ENCODE results near the gene CACNA1D. TPM values are rescaled to one million over a fixed set of nuclear protein-coding genes. Genes with fewer than 3 reads are reported as not detected.

CACNA1D gene
- total and polyA plus RNA-seq, 2 experiments from 2014 or later = 5.2 to 27.8 TPM

DNA sequence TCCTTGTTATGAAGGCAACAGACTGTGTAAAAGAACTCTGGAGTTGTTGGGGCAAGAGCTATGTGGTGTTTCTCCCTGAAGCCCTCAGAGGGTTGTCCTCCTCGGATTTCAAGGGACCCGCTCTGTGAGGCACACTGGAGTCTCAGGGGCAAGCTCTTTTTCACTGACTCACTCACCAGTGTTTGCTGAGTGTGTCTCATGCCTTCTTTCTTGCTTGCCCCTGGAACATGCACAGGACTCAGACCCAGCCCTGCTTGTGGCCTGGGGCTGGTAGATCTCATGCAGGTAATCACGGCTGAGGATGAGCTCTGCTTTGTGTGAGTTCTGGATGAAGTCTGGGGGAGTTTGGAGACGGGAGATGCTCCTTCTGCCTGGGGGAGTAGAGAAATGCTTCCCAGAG is 93.7 kb downstream of the CACNA1D start:
- no peaks in the 10 kb centered on the region for H3K9me2 ChIP-seq (replicated peaks; ENCODE audit: insufficient read depth)
- H4K20me1 ChIP-seq (ENCODE audit: insufficient read depth, poor library complexity, severe bottlenecking) = no peaks in the 10 kb centered on the region
- no peak overlapping the region for H3K27ac ChIP-seq
- no peak overlapping the region for H3K4me3 ChIP-seq
- no peaks in the 10 kb centered on the region for H3K4me1 ChIP-seq (ENCODE audit: insufficient read depth)
- no peaks in the 10 kb centered on the region for H3K79me2 ChIP-seq
- H2AFZ ChIP-seq = no peak overlapping the region
- 53% methylated on average over 4 of the region's 4 CpGs for WGBS (ENCODE audit: low lambda C conversion rate, missing lambda C conversion rate)
- H3K27me3 ChIP-seq = no peaks in the 10 kb centered on the region
- no peak for DNase-seq (ENCODE audit: low spot score)
- TF ChIP-seq EZH2 (IDR thresholded peaks at IDR 0.05; ENCODE audit: borderline replicate concordance) (no peak), EZH2phosphoT487 (IDR thresholded peaks at IDR 0.05; ENCODE audit: low read depth, severe bottlenecking, unreplicated experiment) (no peak)
- TF ChIP-seq, protein P1, sequence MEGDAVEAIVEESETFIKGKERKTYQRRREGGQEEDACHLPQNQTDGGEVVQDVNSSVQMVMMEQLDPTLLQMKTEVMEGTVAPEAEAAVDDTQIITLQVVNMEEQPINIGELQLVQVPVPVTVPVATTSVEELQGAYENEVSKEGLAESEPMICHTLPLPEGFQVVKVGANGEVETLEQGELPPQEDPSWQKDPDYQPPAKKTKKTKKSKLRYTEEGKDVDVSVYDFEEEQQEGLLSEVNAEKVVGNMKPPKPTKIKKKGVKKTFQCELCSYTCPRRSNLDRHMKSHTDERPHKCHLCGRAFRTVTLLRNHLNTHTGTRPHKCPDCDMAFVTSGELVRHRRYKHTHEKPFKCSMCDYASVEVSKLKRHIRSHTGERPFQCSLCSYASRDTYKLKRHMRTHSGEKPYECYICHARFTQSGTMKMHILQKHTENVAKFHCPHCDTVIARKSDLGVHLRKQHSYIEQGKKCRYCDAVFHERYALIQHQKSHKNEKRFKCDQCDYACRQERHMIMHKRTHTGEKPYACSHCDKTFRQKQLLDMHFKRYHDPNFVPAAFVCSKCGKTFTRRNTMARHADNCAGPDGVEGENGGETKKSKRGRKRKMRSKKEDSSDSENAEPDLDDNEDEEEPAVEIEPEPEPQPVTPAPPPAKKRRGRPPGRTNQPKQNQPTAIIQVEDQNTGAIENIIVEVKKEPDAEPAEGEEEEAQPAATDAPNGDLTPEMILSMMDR (IDR thresholded peaks at IDR 0.05; ENCODE audit: poor library complexity) = no peak
- no peaks in the 10 kb centered on the region for H3K9me3 ChIP-seq (ENCODE audit: low read depth)
- no peak overlapping the region for H3K4me2 ChIP-seq
- no peaks in the 10 kb centered on the region for H3K36me3 ChIP-seq (replicated peaks; ENCODE audit: insufficient read depth, low read depth)

DNA sequence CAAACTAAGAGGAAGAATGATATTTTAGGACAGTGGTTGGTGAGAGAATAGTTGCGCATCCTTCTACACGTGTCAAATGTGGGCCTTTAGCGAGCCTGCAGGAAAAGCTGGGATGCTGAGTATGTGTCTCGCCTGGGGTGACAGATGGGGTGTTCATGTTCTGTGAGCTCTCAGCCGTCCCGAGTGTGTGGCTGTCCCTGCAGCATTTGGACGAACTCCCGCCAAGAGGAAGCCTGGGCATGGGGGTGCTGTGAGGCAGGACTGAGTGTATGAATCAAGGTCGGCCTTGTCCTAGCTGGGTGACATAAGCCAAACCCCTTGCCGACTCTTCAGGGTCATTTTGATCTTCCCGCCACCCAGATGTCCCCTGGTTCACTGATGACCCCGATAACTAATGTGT is 94.8 kb downstream of the CACNA1D start:
- no peaks in the 10 kb centered on the region for H3K9me2 ChIP-seq (replicated peaks; ENCODE audit: insufficient read depth)
- no peak overlapping the region for H2AFZ ChIP-seq
- TF ChIP-seq, protein P1 (IDR thresholded peaks at IDR 0.05; ENCODE audit: poor library complexity) = no peak
- TF ChIP-seq EZH2 (IDR thresholded peaks at IDR 0.05; ENCODE audit: borderline replicate concordance) (no peak), EZH2phosphoT487 (IDR thresholded peaks at IDR 0.05; ENCODE audit: low read depth, severe bottlenecking, unreplicated experiment) (no peak)
- H3K27ac ChIP-seq = no peak overlapping the region
- no peak overlapping the region for H3K4me3 ChIP-seq
- WGBS (ENCODE audit: low lambda C conversion rate, missing lambda C conversion rate) = 93% methylated on average over 12 of the region's 12 CpGs
- no peaks in the 10 kb centered on the region for H3K4me1 ChIP-seq (ENCODE audit: insufficient read depth)
- no peak for DNase-seq (ENCODE audit: low spot score)
- H3K4me2 ChIP-seq = no peak overlapping the region
- no peaks in the 10 kb centered on the region for H3K79me2 ChIP-seq
- H3K27me3 ChIP-seq = no peaks in the 10 kb centered on the region
- no peaks in the 10 kb centered on the region for H4K20me1 ChIP-seq (ENCODE audit: insufficient read depth, poor library complexity, severe bottlenecking)
- H3K36me3 ChIP-seq (replicated peaks; ENCODE audit: insufficient read depth, low read depth) = no peaks in the 10 kb centered on the region
- no peaks in the 10 kb centered on the region for H3K9me3 ChIP-seq (ENCODE audit: low read depth)

DNA sequence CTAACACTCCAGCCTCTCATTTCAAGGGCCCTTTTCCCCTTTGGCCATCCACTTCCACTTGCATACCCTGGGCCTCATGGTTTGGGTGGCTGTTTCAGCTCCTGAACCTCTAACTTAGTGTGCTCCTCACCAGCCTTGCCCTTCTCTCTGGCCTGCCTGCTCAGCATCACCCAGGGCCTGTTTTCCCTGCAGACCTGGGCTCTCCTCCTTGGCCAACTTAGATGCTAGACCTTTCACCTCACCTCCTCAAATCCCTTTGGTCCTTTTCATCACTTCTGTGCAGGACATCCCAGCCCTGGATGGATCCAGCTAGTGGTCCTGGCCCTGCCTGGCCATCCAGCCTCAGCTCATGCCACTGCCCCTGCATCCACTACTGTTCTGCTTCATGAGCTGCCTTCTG is 95.4 kb downstream of the CACNA1D start:
- no peak overlapping the region for H3K4me3 ChIP-seq
- H3K27ac ChIP-seq = no peak overlapping the region
- no peak for DNase-seq (ENCODE audit: low spot score)
- H3K36me3 ChIP-seq (replicated peaks; ENCODE audit: insufficient read depth, low read depth) = no peaks in the 10 kb centered on the region
- H3K79me2 ChIP-seq = no peaks in the 10 kb centered on the region
- H3K4me2 ChIP-seq = no peak overlapping the region
- TF ChIP-seq, protein P1 (IDR thresholded peaks at IDR 0.05; ENCODE audit: poor library complexity) = no peak
- TF ChIP-seq EZH2phosphoT487 (IDR thresholded peaks at IDR 0.05; ENCODE audit: low read depth, severe bottlenecking, unreplicated experiment) (no peak), EZH2 (IDR thresholded peaks at IDR 0.05; ENCODE audit: borderline replicate concordance) (no peak)
- no peaks in the 10 kb centered on the region for H3K4me1 ChIP-seq (ENCODE audit: insufficient read depth)
- no peaks in the 10 kb centered on the region for H3K9me2 ChIP-seq (replicated peaks; ENCODE audit: insufficient read depth)
- H4K20me1 ChIP-seq (ENCODE audit: insufficient read depth, poor library complexity, severe bottlenecking) = no peaks in the 10 kb centered on the region
- no peaks in the 10 kb centered on the region for H3K27me3 ChIP-seq
- H2AFZ ChIP-seq = no peak overlapping the region
- H3K9me3 ChIP-seq (ENCODE audit: low read depth) = no peaks in the 10 kb centered on the region

- H3K27me3 ChIP-seq = no peaks in the 10 kb centered on the region
- TF ChIP-seq, protein P1 (IDR thresholded peaks at IDR 0.05; ENCODE audit: poor library complexity) = no peak
- TF ChIP-seq EZH2 (IDR thresholded peaks at IDR 0.05; ENCODE audit: borderline replicate concordance) (no peak), EZH2phosphoT487 (IDR thresholded peaks at IDR 0.05; ENCODE audit: low read depth, severe bottlenecking, unreplicated experiment) (no peak)
- no peak overlapping the region for H2AFZ ChIP-seq
- H3K4me1 ChIP-seq (ENCODE audit: insufficient read depth) = no peaks in the 10 kb centered on the region
- no peak overlapping the region for H3K27ac ChIP-seq
- H3K4me3 ChIP-seq = no peak overlapping the region
- H3K4me2 ChIP-seq = no peak overlapping the region
- no peaks in the 10 kb centered on the region for H3K9me2 ChIP-seq (replicated peaks; ENCODE audit: insufficient read depth)
- no peak for DNase-seq (ENCODE audit: low spot score)
- no peaks in the 10 kb centered on the region for H3K36me3 ChIP-seq (replicated peaks; ENCODE audit: insufficient read depth, low read depth)
- H4K20me1 ChIP-seq (ENCODE audit: insufficient read depth, poor library complexity, severe bottlenecking) = no peaks in the 10 kb centered on the region
- H3K79me2 ChIP-seq = no peaks in the 10 kb centered on the region
- 94% methylated on average over 8 of the region's 8 CpGs for WGBS (ENCODE audit: low lambda C conversion rate, missing lambda C conversion rate)
- no peaks in the 10 kb centered on the region for H3K9me3 ChIP-seq (ENCODE audit: low read depth)
Observed at GRCh38 chr3:53590606-53591005, 96.2 kb downstream of the CACNA1D start.
